SK-N-MC (cell line): ENCODE data around the gene SH3PXD2A.

Experiments
- DNase-seq: peaks from one replicate; pipeline ENCODE4 v3.0.0-alpha.2; 2011; ENCODE audit warnings: low read depth, low spot score
- H3K27ac ChIP-seq: fragments of 200-600 bp; sonication (generic); 2 replicates; pipeline ENCODE4 v1.5.1; 2016; ENCODE audit warnings: mixed run types
- H3K36me3 ChIP-seq: fragments of 200-600 bp; sonication (generic); 2 replicates; pipeline ENCODE4 v1.6.1; 2017; ENCODE audit warnings: antibody characterized with exemption, low read length, mixed read lengths; ENCODE audit not compliant: insufficient read depth
- H3K4me3 ChIP-seq: fragments of 200-600 bp; sonication (generic); 2 replicates; pipeline ENCODE4 v1.5.1; 2016
- H3K9ac ChIP-seq: fragments of 200-600 bp; sonication (generic); 2 replicates; pipeline ENCODE4 v1.8.0; 2017; ENCODE audit warnings: mixed run types, mixed read lengths; ENCODE audit not compliant: insufficient read length
- H3K9me3 ChIP-seq: fragments of 200-600 bp; sonication (generic); 2 replicates; pipeline ENCODE4 v1.6.1; 2017; ENCODE audit warnings: low read depth, mild to moderate bottlenecking, antibody characterized with exemption, low read length, moderate library complexity, mixed read lengths
- EZH2 ChIP-seq: fragments of 200-600 bp; sonication (generic); IDR thresholded peaks from one replicate; pipeline ENCODE4 v1.6.1; 2017; ENCODE audit warnings: antibody characterized with exemption
- FOXP2 ChIP-seq: optimal IDR thresholded peaks from 2 replicates; pipeline ENCODE3; 2011; ENCODE audit warnings: mild to moderate bottlenecking, moderate library complexity; ENCODE audit not compliant: insufficient read depth; ENCODE audit errors: extremely low read length, control extremely low read depth
- POLR2AphosphoS5 ChIP-seq: IDR thresholded peaks from 2 replicates; pipeline ENCODE4 v1.6.1; 2012; ENCODE audit warnings: mild to moderate bottlenecking, low read depth, low read length, borderline replicate concordance

Gene SH3PXD2A

DNA sequence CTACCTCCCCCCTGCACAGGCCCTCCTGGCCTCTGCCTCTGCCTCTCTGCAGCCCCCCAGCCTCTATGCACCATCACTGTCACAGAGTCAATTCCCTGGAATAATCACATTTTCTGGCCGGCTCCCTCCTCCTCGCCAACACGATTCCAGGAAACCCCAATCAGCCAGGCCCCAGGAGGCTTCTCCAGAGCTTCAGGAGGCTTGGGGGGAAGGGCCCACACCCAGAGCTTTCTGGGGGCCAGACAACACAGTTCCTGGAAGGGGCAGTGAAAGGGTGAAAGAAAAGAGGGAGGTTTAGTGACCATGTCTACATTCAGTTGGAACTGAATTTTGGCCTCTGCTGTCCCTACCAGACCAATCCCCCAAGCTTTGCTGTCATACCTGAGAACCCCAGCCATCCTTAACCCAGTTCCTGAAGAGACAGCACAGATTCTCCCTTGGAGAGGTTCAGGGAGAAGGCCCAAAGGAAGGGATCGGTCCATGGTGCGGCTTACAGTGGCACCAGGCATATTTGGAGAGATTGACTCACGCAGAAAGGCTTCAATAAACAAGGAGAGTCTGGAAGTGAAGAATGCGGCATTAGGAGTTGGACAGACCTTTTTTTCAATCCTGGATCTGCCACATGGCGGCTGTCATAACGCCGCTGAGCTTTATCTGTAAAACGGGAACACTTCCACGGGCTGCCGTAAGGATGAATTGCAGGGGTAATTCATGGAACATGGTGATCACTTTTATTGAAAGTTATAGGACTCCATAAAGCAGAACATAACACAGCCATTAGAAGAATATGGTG lies 272.8 kb downstream of the SH3PXD2A start:
- TF ChIP-seq POLR2AphosphoS5 = no peak
- H3K27ac ChIP-seq = no peak overlapping the region
- no peak for DNase-seq
- no peaks in the 10 kb centered on the region for H3K9me3 ChIP-seq
- no peak overlapping the region for H3K9ac ChIP-seq
- no peak overlapping the region for H3K4me3 ChIP-seq
- no peaks in the 10 kb centered on the region for H3K36me3 ChIP-seq

DNA sequence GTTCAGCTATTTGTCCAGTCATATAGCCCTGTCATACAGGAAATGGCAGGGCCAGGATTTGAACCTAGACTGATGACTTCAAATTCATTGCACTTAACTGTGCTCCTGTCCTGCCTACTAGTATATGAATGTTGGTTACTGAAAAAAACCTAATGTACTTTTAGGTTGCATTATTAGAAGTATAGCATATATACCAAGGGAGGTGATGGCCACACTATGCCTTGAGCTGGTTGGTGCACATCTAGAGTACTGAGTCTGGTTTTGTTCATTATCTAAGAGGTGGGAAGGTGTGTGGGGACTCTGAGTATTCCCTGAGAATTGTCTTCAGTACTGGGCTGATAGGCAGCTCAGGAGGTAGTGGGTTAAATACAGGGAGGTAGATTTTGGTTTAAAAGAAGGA lies 273.9 kb downstream of the SH3PXD2A start:
- H3K9ac ChIP-seq = no peak overlapping the region
- no peaks in the 10 kb centered on the region for H3K36me3 ChIP-seq
- no peaks in the 10 kb centered on the region for H3K9me3 ChIP-seq
- no peak for TF ChIP-seq FOXP2
- no peak for TF ChIP-seq POLR2AphosphoS5
- no peak for TF ChIP-seq EZH2
- H3K27ac ChIP-seq = no peak overlapping the region
- no peak for DNase-seq
- no peak overlapping the region for H3K4me3 ChIP-seq

DNA sequence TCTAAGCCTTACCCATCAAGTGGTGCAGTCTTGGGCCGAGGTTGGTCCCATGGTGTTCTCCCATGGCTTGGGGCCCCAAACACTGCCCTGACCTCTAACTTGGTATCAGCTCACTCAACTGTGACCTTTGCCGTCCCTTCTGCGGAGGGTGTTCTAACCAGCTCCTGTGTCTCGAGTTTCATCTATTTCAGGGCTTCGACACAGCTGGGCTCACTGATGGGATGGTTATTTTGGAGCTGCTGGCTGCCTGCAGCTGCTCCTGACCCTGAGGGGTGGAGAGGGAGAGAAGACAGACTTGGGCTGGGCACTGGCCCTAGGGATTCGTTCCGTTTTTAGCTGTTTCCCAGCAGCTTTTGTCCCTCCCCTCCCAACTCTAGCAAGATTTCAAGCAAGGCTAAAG lies 274.9 kb downstream of the SH3PXD2A start:
- H3K27ac ChIP-seq = no peak overlapping the region

DNA sequence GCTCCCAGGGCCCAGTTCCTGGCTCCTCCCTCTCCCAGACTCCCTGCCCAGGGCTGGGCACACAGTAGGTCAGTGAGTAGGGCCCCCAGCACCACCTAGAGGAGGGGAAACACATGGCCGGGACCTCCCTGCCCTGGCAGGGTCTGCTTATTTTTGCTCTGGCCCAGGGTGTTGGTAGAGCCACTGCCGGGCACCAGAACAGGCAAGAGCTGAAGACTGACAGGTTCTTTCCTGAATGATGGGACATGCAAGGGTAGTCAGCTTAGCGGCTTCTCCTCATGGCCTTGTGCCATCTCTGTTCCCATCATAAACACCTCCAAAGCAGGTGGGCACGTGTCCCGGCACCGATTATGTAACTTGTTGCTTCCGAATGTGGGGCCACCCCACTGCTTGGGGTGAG lies 275.4 kb downstream of the SH3PXD2A start:
- H3K36me3 ChIP-seq = no peaks in the 10 kb centered on the region
- no peak for TF ChIP-seq EZH2
- no peak for TF ChIP-seq POLR2AphosphoS5
- TF ChIP-seq FOXP2 = no peak
- no peak overlapping the region for H3K27ac ChIP-seq
- no peak overlapping the region for H3K4me3 ChIP-seq
- no peak overlapping the region for H3K9ac ChIP-seq
- DNase-seq = no peak
- H3K9me3 ChIP-seq = no peaks in the 10 kb centered on the region

More for the DNA sequence above, 274.9 kb downstream of the SH3PXD2A start:
- H3K36me3 ChIP-seq = no peaks in the 10 kb centered on the region
- no peak overlapping the region for H3K9ac ChIP-seq
- no peak for TF ChIP-seq POLR2AphosphoS5
- TF ChIP-seq EZH2 = no peak
- no peak for TF ChIP-seq FOXP2
- H3K4me3 ChIP-seq = no peak overlapping the region
- H3K9me3 ChIP-seq = no peaks in the 10 kb centered on the region
- no peak for DNase-seq

DNA sequence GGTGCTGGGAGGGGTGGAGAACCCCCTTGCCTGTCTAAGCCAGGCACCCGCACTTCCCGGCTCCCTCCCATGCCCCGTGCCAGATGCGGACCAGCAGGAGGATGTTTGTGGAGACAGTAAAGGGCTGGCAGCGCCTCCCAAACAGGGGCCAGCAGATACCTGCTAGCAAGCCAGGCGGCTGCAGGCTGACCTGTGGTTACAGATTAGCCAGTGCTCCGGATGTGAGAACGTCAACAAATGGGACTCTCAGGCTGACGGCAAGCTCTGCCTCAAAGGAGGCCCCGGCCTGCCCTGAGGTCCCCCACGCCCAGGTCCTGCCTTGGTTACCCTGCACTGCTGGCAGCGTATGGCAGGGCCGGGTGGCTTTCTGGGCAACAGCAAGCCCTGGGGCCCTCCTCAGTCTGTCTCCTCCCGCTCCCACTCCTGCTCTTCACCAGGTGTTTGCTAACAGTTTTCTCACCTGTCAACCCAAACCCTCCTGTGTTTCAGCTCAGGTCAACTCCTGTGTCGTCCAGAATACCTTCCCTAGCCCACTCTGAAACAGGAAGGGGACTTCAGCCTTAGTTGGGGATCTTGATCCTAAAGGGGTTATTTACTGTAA lies 276.5 kb downstream of the SH3PXD2A start:
- no peak for DNase-seq
- Histone ChIP-seq H3K36me3 (no peaks in the 10 kb centered on the region), H3K4me3 (no peak overlapping the region), H3K9ac (no peak overlapping the region), H3K27ac (no peak overlapping the region), H3K9me3 (no peaks in the 10 kb centered on the region)
- no peak for TF ChIP-seq FOXP2
- no peak for TF ChIP-seq EZH2
- TF ChIP-seq POLR2AphosphoS5 = no peak

DNA sequence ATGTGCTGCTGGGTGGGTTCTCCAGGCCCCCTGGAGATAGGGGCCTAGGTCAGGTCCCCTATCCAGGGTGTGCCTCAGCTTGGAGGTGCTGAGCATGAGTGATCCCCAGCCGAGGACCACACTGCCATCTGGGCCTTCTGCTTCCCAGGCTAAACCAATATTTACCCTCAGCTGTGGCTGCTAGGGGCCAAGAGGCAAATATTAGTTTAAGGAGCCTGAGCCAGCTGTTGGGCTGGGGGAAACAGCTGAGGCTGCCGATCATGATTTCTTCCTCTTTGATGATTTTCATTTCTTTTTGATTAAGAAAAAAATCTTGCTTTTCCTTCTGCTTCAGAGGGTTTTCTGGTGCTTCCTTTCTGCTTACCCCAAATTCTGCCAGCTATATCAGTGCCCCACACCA lies 278.5 kb downstream of the SH3PXD2A start:
- DNase-seq = no peak
- Histone ChIP-seq H3K27ac (no peak overlapping the region), H3K9ac (no peak overlapping the region), H3K9me3 (no peaks in the 10 kb centered on the region), H3K4me3 (no peak overlapping the region), H3K36me3 (no peaks in the 10 kb centered on the region)
- TF ChIP-seq POLR2AphosphoS5 (no peak), FOXP2 (no peak), EZH2 (no peak)

- no peak for DNase-seq
- Histone ChIP-seq H3K9ac (no peak overlapping the region), H3K36me3 (no peaks in the 10 kb centered on the region), H3K4me3 (no peak overlapping the region), H3K27ac (no peak overlapping the region), H3K9me3 (no peaks in the 10 kb centered on the region)
- TF ChIP-seq FOXP2 (no peak), POLR2AphosphoS5 (no peak), EZH2 (no peak)
Measured at GRCh38 chr10:103576076-103576471, 279.3 kb downstream of the SH3PXD2A start.

DNA sequence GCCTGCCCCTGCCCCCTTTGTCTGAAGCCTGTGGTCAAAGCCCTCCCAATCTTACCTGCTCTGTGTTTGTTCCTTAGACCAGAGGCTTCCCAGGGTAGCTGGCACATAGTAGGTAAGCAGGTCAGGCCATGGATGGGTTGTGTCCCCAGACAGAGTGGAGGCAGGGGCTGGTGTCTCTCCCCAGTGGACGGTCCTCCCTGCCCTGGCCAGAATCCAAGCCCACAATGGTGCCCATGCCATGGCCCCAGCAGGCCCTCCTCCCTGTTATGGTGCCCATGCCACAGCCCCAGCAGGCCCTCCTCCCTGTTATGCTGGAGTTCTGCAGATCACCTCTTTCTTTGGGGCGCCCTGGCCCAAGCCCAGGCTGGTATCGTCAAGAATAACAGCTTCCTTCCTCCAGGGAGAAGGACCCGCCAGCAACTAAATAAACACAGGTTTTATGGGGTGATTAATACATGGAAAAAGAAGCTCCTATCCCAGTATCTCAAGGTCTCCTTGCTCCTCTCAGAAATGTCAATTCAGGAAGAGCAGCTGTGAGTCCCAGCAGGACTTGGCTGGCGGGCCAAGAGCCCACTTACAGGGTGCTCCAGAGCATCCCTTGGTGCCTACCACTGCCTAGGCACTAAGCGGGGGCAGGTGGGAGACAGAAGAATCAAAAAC lies 279.8 kb downstream of the SH3PXD2A start:
- TF ChIP-seq POLR2AphosphoS5 (no peak), EZH2 (no peak), FOXP2 (no peak)
- H3K27ac ChIP-seq = no peak overlapping the region
- no peak for DNase-seq
- no peaks in the 10 kb centered on the region for H3K9me3 ChIP-seq
- H3K36me3 ChIP-seq = no peaks in the 10 kb centered on the region
- H3K9ac ChIP-seq = no peak overlapping the region
- no peak overlapping the region for H3K4me3 ChIP-seq
